NCI-H524 treated with DMSO at 0.1 percent for 48 hours (cell line): Measurements from ENCODE around the gene KLHL29.

ENCODE experiments used
- DNase-seq: peaks from one replicate; lab custom pipeline; 2025; lab: John Stamatoyannopoulos, UW

Gene KLHL29

GRCh38 chr2:23616630-23617029 is 231.7 kb downstream of the KLHL29 start:
- no peak for DNase-seq

- no peak for DNase-seq
These were observed 232.3 kb downstream of the KLHL29 start for GRCh38 chr2:23617167-23617810.

- no peak for DNase-seq
These were observed 232.8 kb downstream of the KLHL29 start for GRCh38 chr2:23617811-23618215.

- DNase-seq: no peak
These were observed 233.3 kb downstream of the KLHL29 start for GRCh38 chr2:23618265-23618664.

- DNase-seq: no peak
These were observed 234.0 kb downstream of the KLHL29 start for GRCh38 chr2:23618794-23619530.

GRCh38 chr2:23619941-23620340 is 235.0 kb downstream of the KLHL29 start:
- no peak for DNase-seq

GRCh38 chr2:23620841-23621341 is 235.9 kb downstream of the KLHL29 start:
- DNase-seq: no peak

- no peak for DNase-seq
These were observed 236.6 kb downstream of the KLHL29 start for GRCh38 chr2:23621616-23622015.

- no peak for DNase-seq
These were observed 237.5 kb downstream of the KLHL29 start for GRCh38 chr2:23622466-23622865.

- DNase-seq: no peak
These were observed 238.1 kb downstream of the KLHL29 start for GRCh38 chr2:23622966-23623675.

- DNase-seq: no peak
These were observed 239.4 kb downstream of the KLHL29 start for GRCh38 chr2:23624378-23624777.

GRCh38 chr2:23624915-23625314 is 239.9 kb downstream of the KLHL29 start:
- no peak for DNase-seq

GRCh38 chr2:23625726-23626125 is 240.7 kb downstream of the KLHL29 start:
- no peak for DNase-seq

GRCh38 chr2:23626701-23627230 is 241.8 kb downstream of the KLHL29 start:
- DNase-seq: no peak

GRCh38 chr2:23627236-23628009 is 242.4 kb downstream of the KLHL29 start:
- DNase-seq: no peak

GRCh38 chr2:23628926-23629771 is 244.2 kb downstream of the KLHL29 start:
- no peak for DNase-seq

GRCh38 chr2:23629772-23630480 is 244.9 kb downstream of the KLHL29 start:
- DNase-seq: no peak

- DNase-seq: no peak
These were observed 246.0 kb downstream of the KLHL29 start for GRCh38 chr2:23630961-23631360.

GRCh38 chr2:23631389-23631788 is 246.4 kb downstream of the KLHL29 start:
- no peak for DNase-seq

- DNase-seq: no peak
These were observed 247.4 kb downstream of the KLHL29 start for GRCh38 chr2:23632386-23632785.
